Pons (tissue), 1 donor: ENCODE results near the gene BACE2.
"Not testable (repeated sequence)": the region's sequence is repeated elsewhere in the genome, so short reads cannot be mapped to it uniquely, and the experiment has no call there.

Experiments used
- DNase-seq: peaks from one replicate; pipeline ENCODE4 v3.0.0-alpha.2; 2016; ENCODE audit warnings: low spot score

The BACE2 gene

GRCh38 chr21:41215856-41216408 lies 48.0 kb downstream of the BACE2 start:
- DNase-seq, result no peak

DNA sequence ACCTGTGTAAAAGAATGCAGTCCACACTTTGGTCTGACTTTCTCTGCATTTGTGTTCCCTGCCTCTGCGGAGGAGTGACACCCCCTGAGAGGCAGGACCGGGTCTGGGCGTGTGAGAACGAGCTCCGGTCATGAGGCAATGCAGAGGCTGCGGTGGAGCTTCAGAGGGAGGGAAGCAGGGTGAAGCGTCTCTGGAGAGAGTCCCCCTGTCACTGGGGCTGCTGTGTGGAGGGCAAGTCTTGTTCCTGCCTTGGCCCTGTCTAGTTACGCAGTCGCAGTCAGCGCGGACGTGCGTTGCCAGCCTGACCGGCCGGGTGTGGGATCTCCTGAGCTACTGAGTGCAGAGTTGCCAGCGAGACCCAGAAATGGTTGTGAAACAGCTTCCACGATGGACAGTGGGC lies 48.5 kb downstream of the BACE2 start:
- no peak for DNase-seq

DNA sequence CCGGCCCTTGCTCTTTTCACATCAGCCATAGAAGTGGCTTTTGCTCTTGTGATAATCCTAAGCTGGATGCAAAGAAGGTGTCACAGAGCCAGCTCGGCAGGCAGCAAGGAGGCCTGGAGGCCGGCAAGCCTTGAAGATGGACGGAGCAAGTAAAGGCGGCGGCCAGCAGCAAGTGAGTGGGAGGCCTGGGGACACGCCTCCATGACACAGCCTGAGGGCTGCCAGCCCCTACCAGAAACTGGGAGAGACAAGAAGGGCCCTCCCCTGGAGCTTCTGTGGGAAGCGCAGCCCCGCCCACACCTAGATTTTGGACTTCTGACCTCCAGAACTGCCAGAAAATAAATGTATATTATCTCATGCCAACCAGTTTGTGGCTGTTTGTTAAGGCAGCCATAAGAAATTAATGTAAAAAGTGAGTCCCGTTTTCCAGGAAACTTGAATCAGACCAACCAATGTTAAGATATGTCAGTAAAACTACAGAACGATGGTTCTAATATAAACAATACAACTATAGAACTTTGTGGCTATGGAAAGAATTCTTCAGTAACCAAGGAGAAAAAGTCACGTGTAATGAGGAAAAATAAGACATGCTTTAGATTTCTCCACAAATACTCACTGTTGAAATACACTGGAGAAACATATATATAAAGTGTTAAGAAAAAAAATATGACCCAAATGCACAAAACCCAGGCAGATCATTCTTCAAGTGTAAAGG lies 49.9 kb downstream of the BACE2 start:
- no peak for DNase-seq

- DNase-seq, result no peak
Measured at GRCh38 chr21:41219498-41220207, 51.7 kb downstream of the BACE2 start.

- no peak for DNase-seq
Measured at GRCh38 chr21:41220208-41220733, 52.3 kb downstream of the BACE2 start.

GRCh38 chr21:41222247-41223068 lies 54.5 kb downstream of the BACE2 start:
- no peak for DNase-seq

DNA sequence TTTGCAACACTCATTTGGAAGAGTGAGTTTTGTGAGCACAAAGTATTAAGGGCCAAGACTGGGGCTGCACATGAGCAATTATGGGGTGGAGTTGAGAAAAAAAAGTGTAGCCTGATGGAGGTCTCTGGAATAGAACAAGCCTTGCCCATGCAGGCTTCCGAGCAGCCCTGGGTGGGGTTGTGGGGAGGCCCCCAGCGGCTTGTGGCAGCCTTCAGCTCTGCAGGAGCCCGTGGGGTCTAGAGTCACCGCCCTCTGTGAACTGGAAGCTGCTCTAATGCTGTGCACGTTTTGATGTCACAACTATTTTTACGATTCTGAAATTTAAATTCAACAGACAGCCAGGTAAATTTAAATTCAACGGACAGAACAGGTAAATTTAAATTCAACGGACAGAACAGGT lies 58.9 kb downstream of the BACE2 start:
- no peak for DNase-seq

GRCh38 chr21:41227357-41228005 lies 59.5 kb downstream of the BACE2 start:
- no peak for DNase-seq

DNA sequence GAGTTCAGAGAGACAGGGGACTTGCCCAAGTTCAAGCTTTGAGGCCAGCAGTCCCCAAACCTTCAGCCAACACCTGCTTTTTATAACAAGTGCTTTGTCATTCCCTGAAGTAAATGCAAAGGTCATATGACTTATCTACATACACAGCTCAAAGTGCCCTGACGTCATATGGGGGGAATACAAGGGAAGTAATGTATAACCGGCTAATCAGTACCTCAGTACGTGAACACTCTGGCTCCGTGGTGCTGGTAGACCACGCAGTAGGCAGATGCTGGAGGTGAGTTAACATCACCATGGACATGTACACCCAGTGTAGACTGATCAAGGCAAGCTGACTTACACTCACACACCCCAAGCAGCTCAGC lies 60.0 kb downstream of the BACE2 start:
- DNase-seq, result no peak

DNA sequence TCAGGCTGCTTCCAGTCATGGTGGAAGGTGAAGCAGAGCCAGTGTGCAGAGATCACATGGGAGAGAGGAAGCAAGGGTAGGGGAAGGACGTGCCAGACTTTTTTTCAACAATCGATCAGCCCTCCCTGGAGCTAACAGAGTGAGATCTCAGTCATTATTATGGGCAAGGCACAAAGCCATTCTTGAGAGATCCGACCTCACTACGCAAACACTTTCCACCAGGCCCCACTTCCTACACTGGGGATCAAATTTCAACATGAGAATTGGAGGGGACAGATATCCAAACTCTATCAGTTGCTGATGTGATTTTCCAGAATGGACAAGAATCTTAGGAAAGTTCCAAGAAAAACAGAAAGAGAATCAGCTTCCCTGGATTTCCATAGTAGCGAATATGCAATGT lies 60.5 kb downstream of the BACE2 start:
- DNase-seq, result no peak

DNA sequence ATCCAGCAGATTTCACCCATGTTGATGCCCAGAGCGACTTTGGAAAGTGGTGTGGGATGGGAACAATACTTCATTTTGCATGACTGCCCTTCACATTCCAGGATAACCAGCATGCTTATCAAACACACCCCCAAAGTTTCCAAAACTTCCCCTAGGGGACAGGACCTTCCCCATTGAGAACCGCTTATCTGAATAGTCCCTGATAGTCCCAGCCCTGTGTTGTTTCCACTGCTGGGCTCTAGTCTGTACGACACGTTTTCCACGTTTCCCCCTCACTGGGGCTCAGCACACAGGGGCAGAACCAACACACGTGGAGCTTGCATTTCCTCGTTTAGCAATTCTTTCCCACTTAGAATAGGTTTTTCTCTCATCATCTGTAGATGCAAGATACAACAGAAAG lies 61.0 kb downstream of the BACE2 start:
- DNase-seq, result no peak

GRCh38 chr21:41229509-41230248 lies 61.7 kb downstream of the BACE2 start:
- DNase-seq, result no peak

- DNase-seq, result no peak
Measured at GRCh38 chr21:41230497-41230896, 62.5 kb downstream of the BACE2 start.

- no peak for DNase-seq
Measured at GRCh38 chr21:41231060-41231459, 63.1 kb downstream of the BACE2 start.

DNA sequence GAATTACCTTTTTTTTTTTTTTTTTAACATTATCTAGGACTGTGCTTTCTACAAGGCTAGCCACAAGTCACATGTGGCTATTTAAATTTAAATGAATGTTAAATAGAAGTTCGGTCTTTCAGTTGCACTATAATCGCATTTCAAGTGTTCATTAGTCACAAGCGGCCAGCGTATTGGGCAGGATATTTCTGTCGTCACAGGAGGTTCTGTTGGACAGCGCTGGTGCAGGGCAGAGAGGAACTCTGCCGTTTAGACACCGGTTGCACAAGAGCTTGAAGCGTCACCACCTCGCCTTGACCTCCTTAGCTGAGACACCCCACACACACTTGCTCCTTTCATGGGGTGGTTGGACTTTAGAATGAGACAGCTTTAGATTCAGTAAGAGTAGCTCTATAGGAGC lies 64.1 kb downstream of the BACE2 start:
- DNase-seq, result no peak

- DNase-seq, result no peak
Measured at GRCh38 chr21:41233916-41234315, 66.0 kb downstream of the BACE2 start.

GRCh38 chr21:41234569-41234968 lies 66.6 kb downstream of the BACE2 start:
- no peak for DNase-seq

- DNase-seq, result no peak
Measured at GRCh38 chr21:41235201-41235600, 67.2 kb downstream of the BACE2 start.

DNA sequence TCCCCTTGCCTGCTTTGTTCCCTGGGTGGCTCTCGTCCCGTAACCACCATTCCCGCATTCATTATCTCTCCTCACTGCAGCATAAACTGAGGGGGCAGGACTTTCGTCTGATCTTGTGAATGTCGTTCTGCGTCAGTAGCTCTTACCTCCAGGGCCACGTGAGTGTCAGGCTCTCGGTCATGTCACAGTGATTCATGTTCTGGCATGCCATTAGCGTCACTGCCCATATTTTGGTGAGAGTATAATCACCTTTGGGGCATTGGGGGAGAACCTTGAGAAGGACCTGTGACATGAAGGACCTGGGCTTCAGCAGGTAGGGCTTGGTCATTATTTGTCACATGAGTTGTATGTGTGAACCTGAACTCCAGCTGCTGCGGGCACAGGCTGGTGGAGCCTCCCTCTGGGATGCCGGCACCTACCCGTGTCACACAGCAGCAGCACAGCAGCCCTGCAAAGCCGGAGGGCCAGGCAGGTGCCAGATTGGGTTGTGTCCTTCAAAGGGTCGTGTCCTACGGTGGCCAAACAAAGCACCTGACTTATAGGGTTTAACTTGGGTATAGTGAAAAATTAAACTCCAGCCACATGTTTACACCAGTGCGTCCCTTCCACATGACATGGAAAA lies 68.5 kb downstream of the BACE2 start:
- no peak for DNase-seq

- DNase-seq, result not testable (repeated sequence)
Measured at GRCh38 chr21:41238081-41238796, 70.3 kb downstream of the BACE2 start.
